Upper lobe of left lung (tissue), 6 donors: ENCODE measurements around the gene PITX1. TPM values are rescaled to one million over a fixed set of nuclear protein-coding genes. Genes with fewer than 3 reads are reported as not detected.
A peak's percentile ranks its signal among the peaks of the same experiment; 100 is the strongest.

Experiments
- ATAC-seq, 2 donors: fragments of 200-7000 bp; cut with Tn5 transposase; one replicate each; pipeline ENCODE4 v1.9.1; 2022; ENCODE audit warnings: mild to moderate bottlenecking in 2 of 2, moderate library complexity in 2 of 2; ENCODE audit not compliant: low FRiP score in 2 of 2
- DNase-seq, 2 donors: peaks; one replicate each; pipeline ENCODE4 v3.0.0-alpha.2; 2019 to 2020
- H3K27ac ChIP-seq, 4 donors: fragments of 200-600 bp; sonication (generic); one replicate each; pipeline ENCODE4 v1.5.1; 2016 to 2019
- H3K27me3 ChIP-seq, 4 donors: fragments of 200-600 bp; sonication (generic); one replicate each; pipeline ENCODE4 v1.5.1; 2017 to 2019
- H3K36me3 ChIP-seq, 4 donors: fragments of 200-600 bp; sonication (generic); one replicate each; pipeline ENCODE4 v1.5.1; 2016 to 2019
- H3K4me1 ChIP-seq, 4 donors: fragments of 200-600 bp; sonication (generic); one replicate each; pipeline ENCODE4 v1.5.1; 2018 to 2019
- H3K4me3 ChIP-seq, 4 donors: fragments of 200-600 bp; sonication (generic); one replicate each; pipeline ENCODE4 v1.5.1; 2017 to 2019; ENCODE audit warnings: mild to moderate bottlenecking in 2 of 4, moderate library complexity in 1 of 4
- H3K9me3 ChIP-seq, 4 donors: fragments of 200-600 bp; sonication (generic); one replicate each; pipeline ENCODE4 v1.5.1; 2018 to 2019
- CTCF ChIP-seq, 6 experiments: fragments of 450-650 bp in 4 of 6; fragments of 200-600 bp in 2 of 6; sonication (generic) in 2 of 6; IDR thresholded peaks; one replicate each; pipeline ENCODE4 v1.5.1; 2016 to 2019; ENCODE audit warnings: antibody characterized with exemption in 6 of 6
- EP300 ChIP-seq, 4 donors: sonication (generic); formaldehyde crosslinking; IDR thresholded peaks; one replicate each; pipeline ENCODE4 v1.5.1; 2017; ENCODE audit warnings: antibody characterized with exemption in 4 of 4, control low read depth in 2 of 4
- POLR2A ChIP-seq, 4 donors: fragments of 450-650 bp; IDR thresholded peaks; one replicate each; pipeline ENCODE4 v1.5.1; 2016 to 2017; ENCODE audit warnings: antibody characterized with exemption in 4 of 4, mild to moderate bottlenecking in 2 of 4
- POLR2AphosphoS5 ChIP-seq, 2 donors: sonication (generic); formaldehyde crosslinking; IDR thresholded peaks; one replicate each; pipeline ENCODE4 v1.5.1; 2017; ENCODE audit warnings: antibody characterized with exemption in 2 of 2
- WGBS, 2 donors: methylation state at CpG; one replicate each; pipeline ENCODE4 v1.1.5; 2017 to 2018; 5-methylcytosine and 5-hydroxymethylcytosine counted together
- total RNA-seq, 6 donors: library from RNA; depleted of rRNA in 4 of 6; stranded (reverse); fragments of >200 nt in 4 of 6; gene quantifications; one replicate each; pipeline versions ENCODE4 v1.1.0 to v1.2.1, GENCODE V29; 2016 to 2021
- donor health status: DM: no; HTN: no; CAD: no; lungs with moderate emphysema.
- donor health status: DM: no; HTN: yes; CAD: no; lungs with severe emphysema.

Gene PITX1
- total RNA-seq, 6 donors from 2014 or later: 0.23 to 11.0 (median 1.0) TPM; not detected in 2

GRCh38 chr5:135076801-135077200, 42.8 kb upstream of the PITX1 start:
- no peaks in the 10 kb centered on the region for H3K4me1 ChIP-seq
- 76 to 87% methylated on average over 3 to 4 of the region's 4 CpGs for WGBS, 2 donors
- no peaks in the 10 kb centered on the region for H3K36me3 ChIP-seq
- DNase-seq (no peak), ATAC-seq (no peak)
- H3K27ac ChIP-seq: no peak overlapping the region
- no peaks in the 10 kb centered on the region for H3K27me3 ChIP-seq
- H3K4me3 ChIP-seq: no peak overlapping the region
- peaks cover 0 to 9% (median 7%) of the 10 kb centered on the region in 4 donors for H3K9me3 ChIP-seq
- TF ChIP-seq EP300 (IDR thresholded peaks at IDR 0.05): no peak
- no peak for TF ChIP-seq POLR2A (IDR thresholded peaks at IDR 0.05)
- TF ChIP-seq CTCF (IDR thresholded peaks at IDR 0.05): no peak
- TF ChIP-seq POLR2AphosphoS5 (IDR thresholded peaks at IDR 0.05): no peak

GRCh38 chr5:135076051-135076491, 42.0 kb upstream of the PITX1 start:
- no peak for TF ChIP-seq POLR2AphosphoS5 (IDR thresholded peaks at IDR 0.05)
- no peak for TF ChIP-seq EP300 (IDR thresholded peaks at IDR 0.05)
- TF ChIP-seq CTCF (IDR thresholded peaks at IDR 0.05): no peak
- no peak for TF ChIP-seq POLR2A (IDR thresholded peaks at IDR 0.05)
- H3K27me3 ChIP-seq: no peaks in the 10 kb centered on the region
- no peaks in the 10 kb centered on the region for H3K4me1 ChIP-seq
- no peak overlapping the region for H3K4me3 ChIP-seq
- no peaks in the 10 kb centered on the region for H3K36me3 ChIP-seq
- ATAC-seq (no peak), DNase-seq (no peak)
- no peak overlapping the region for H3K27ac ChIP-seq
- 81 to 82% methylated on average over 12 of the region's 12 CpGs for WGBS, 2 donors
- peaks cover 0 to 6% (median under 1%) of the 10 kb centered on the region in 4 donors for H3K9me3 ChIP-seq

- no peak overlapping the region for H3K27ac ChIP-seq
- peaks cover 0 to 1% (median 0%) of the 10 kb centered on the region in 4 donors for H3K9me3 ChIP-seq
- H3K27me3 ChIP-seq: no peaks in the 10 kb centered on the region
- no peaks in the 10 kb centered on the region for H3K4me1 ChIP-seq
- H3K36me3 ChIP-seq: no peaks in the 10 kb centered on the region
- H3K4me3 ChIP-seq: no peak overlapping the region
- DNase-seq (no peak), ATAC-seq (no peak)
- TF ChIP-seq EP300 (IDR thresholded peaks at IDR 0.05): no peak
- no peak for TF ChIP-seq CTCF (IDR thresholded peaks at IDR 0.05)
- TF ChIP-seq POLR2A (IDR thresholded peaks at IDR 0.05): no peak
- no peak for TF ChIP-seq POLR2AphosphoS5 (IDR thresholded peaks at IDR 0.05)
- 68 to 77% methylated on average over 4 of the region's 4 CpGs for WGBS, 2 donors
Observed at GRCh38 chr5:135075621-135076020, 41.6 kb upstream of the PITX1 start.

GRCh38 chr5:135073761-135074345, 39.8 kb upstream of the PITX1 start:
- DNase-seq (peak in 1 of 2 donors; percentile 17), ATAC-seq (no peak)
- Histone ChIP-seq H3K36me3 (no peaks in the 10 kb centered on the region), H3K27ac (no peak overlapping the region), H3K4me1 (no peaks in the 10 kb centered on the region), H3K4me3 (no peak overlapping the region), H3K27me3 (no peaks in the 10 kb centered on the region), H3K9me3 (no peaks in the 10 kb centered on the region)
- TF ChIP-seq CTCF (IDR thresholded peaks at IDR 0.05) (no peak), EP300 (IDR thresholded peaks at IDR 0.05) (no peak), POLR2AphosphoS5 (IDR thresholded peaks at IDR 0.05) (no peak), POLR2A (IDR thresholded peaks at IDR 0.05) (no peak)
- whole genome bisulfite sequencing, 2 donors: 34 to 52% methylated on average over 4 to 8 of the region's 8 CpGs
